SK-N-MC (cell line): ENCODE measurements around the gene CCDC154.

Experiments used
- DNase-seq: peaks from one replicate; pipeline ENCODE4 v3.0.0-alpha.2; 2011; ENCODE audit warnings: low read depth, low spot score
- H3K27ac ChIP-seq: fragments of 200-600 bp; sonication (generic); 2 replicates; pipeline ENCODE4 v1.5.1; 2016; ENCODE audit warnings: mixed run types
- H3K36me3 ChIP-seq: fragments of 200-600 bp; sonication (generic); 2 replicates; pipeline ENCODE4 v1.6.1; 2017; ENCODE audit warnings: antibody characterized with exemption, low read length, mixed read lengths; ENCODE audit not compliant: insufficient read depth
- H3K4me3 ChIP-seq: fragments of 200-600 bp; sonication (generic); 2 replicates; pipeline ENCODE4 v1.5.1; 2016
- H3K9ac ChIP-seq: fragments of 200-600 bp; sonication (generic); 2 replicates; pipeline ENCODE4 v1.8.0; 2017; ENCODE audit warnings: mixed run types, mixed read lengths; ENCODE audit not compliant: insufficient read length
- H3K9me3 ChIP-seq: fragments of 200-600 bp; sonication (generic); 2 replicates; pipeline ENCODE4 v1.6.1; 2017; ENCODE audit warnings: low read depth, mild to moderate bottlenecking, antibody characterized with exemption, low read length, moderate library complexity, mixed read lengths
- EZH2 ChIP-seq: fragments of 200-600 bp; sonication (generic); IDR thresholded peaks from one replicate; pipeline ENCODE4 v1.6.1; 2017; ENCODE audit warnings: antibody characterized with exemption
- FOXP2 ChIP-seq: optimal IDR thresholded peaks from 2 replicates; pipeline ENCODE3; 2011; ENCODE audit warnings: mild to moderate bottlenecking, moderate library complexity; ENCODE audit not compliant: insufficient read depth; ENCODE audit errors: extremely low read length, control extremely low read depth
- POLR2AphosphoS5 ChIP-seq: IDR thresholded peaks from 2 replicates; pipeline ENCODE4 v1.6.1; 2012; ENCODE audit warnings: mild to moderate bottlenecking, low read depth, low read length, borderline replicate concordance

CCDC154 gene

GRCh38 chr16:1403733-1404132, 40.6 kb downstream of the CCDC154 start:
- H3K36me3 ChIP-seq = no peaks in the 10 kb centered on the region
- no peaks in the 10 kb centered on the region for H3K9me3 ChIP-seq
- H3K27ac ChIP-seq = no peak overlapping the region
- H3K9ac ChIP-seq = no peak overlapping the region
- H3K4me3 ChIP-seq = no peak overlapping the region
- TF ChIP-seq FOXP2 = no peak
- no peak for TF ChIP-seq EZH2
- TF ChIP-seq POLR2AphosphoS5 = no peak
- no peak for DNase-seq

- no peaks in the 10 kb centered on the region for H3K36me3 ChIP-seq
- no peak overlapping the region for H3K27ac ChIP-seq
- no peaks in the 10 kb centered on the region for H3K9me3 ChIP-seq
- TF ChIP-seq EZH2 (no peak), POLR2AphosphoS5 (no peak), FOXP2 (no peak)
- no peak overlapping the region for H3K9ac ChIP-seq
- H3K4me3 ChIP-seq = no peak overlapping the region
- DNase-seq = no peak
Observed at GRCh38 chr16:1403036-1403435, 41.3 kb downstream of the CCDC154 start.

GRCh38 chr16:1401758-1402154, 42.6 kb downstream of the CCDC154 start:
- TF ChIP-seq EZH2 (no peak), POLR2AphosphoS5 (no peak), FOXP2 (no peak)
- Histone ChIP-seq H3K9ac (no peak overlapping the region), H3K36me3 (no peaks in the 10 kb centered on the region), H3K27ac (no peak overlapping the region), H3K4me3 (no peak overlapping the region), H3K9me3 (no peaks in the 10 kb centered on the region)
- DNase-seq = no peak

- H3K4me3 ChIP-seq = no peak overlapping the region
- H3K9ac ChIP-seq = no peak overlapping the region
- no peak for TF ChIP-seq POLR2AphosphoS5
- no peaks in the 10 kb centered on the region for H3K9me3 ChIP-seq
- no peak for DNase-seq
- H3K27ac ChIP-seq = no peak overlapping the region
- H3K36me3 ChIP-seq = no peaks in the 10 kb centered on the region
Observed at GRCh38 chr16:1401061-1401757, 43.1 kb downstream of the CCDC154 start.

GRCh38 chr16:1398826-1399581, 45.4 kb downstream of the CCDC154 start:
- no peak overlapping the region for H3K27ac ChIP-seq
- no peak overlapping the region for H3K9ac ChIP-seq
- TF ChIP-seq POLR2AphosphoS5 (no peak), EZH2 (no peak), FOXP2 (no peak)
- no peak overlapping the region for H3K4me3 ChIP-seq
- no peaks in the 10 kb centered on the region for H3K36me3 ChIP-seq
- no peak for DNase-seq
- no peaks in the 10 kb centered on the region for H3K9me3 ChIP-seq

- H3K27ac ChIP-seq = no peak overlapping the region
- DNase-seq = no peak
- H3K36me3 ChIP-seq = no peaks in the 10 kb centered on the region
- no peak for TF ChIP-seq POLR2AphosphoS5
- no peak for TF ChIP-seq FOXP2
- TF ChIP-seq EZH2 = no peak
- no peak overlapping the region for H3K4me3 ChIP-seq
- no peak overlapping the region for H3K9ac ChIP-seq
- no peaks in the 10 kb centered on the region for H3K9me3 ChIP-seq
Observed at GRCh38 chr16:1398351-1398750, 46.0 kb downstream of the CCDC154 start.

- Histone ChIP-seq H3K9ac (no peak overlapping the region), H3K36me3 (no peaks in the 10 kb centered on the region), H3K9me3 (no peaks in the 10 kb centered on the region), H3K27ac (no peak overlapping the region), H3K4me3 (no peak overlapping the region)
- TF ChIP-seq EZH2 (no peak), POLR2AphosphoS5 (no peak), FOXP2 (no peak)
- no peak for DNase-seq
Observed at GRCh38 chr16:1397779-1398178, 46.6 kb downstream of the CCDC154 start.

GRCh38 chr16:1395444-1396031, 48.8 kb downstream of the CCDC154 start:
- DNase-seq = no peak

More at GRCh38 chr16:1395444-1396031, 48.8 kb downstream of the CCDC154 start:
- H3K9ac ChIP-seq = no peak overlapping the region
- H3K9me3 ChIP-seq = no peaks in the 10 kb centered on the region
- H3K4me3 ChIP-seq = no peak overlapping the region
- no peak for TF ChIP-seq POLR2AphosphoS5
- no peak overlapping the region for H3K27ac ChIP-seq
- no peaks in the 10 kb centered on the region for H3K36me3 ChIP-seq
